AG04449 (cell line): Measurements from ENCODE around the gene CTAGE6.
A peak's percentile ranks its signal among the peaks of the same experiment; 100 is the strongest.
"Not testable (repeated sequence)": the region's sequence is repeated elsewhere in the genome, so short reads cannot be mapped to it uniquely, and the experiment has no call there.

Experiments
- CTCF ChIA-PET: fragments of 350-600 bp; formaldehyde crosslinking; extraction: SDS; loops from one replicate; lab custom pipeline; 2021; ENCODE audit warnings: antibody characterized with exemption; lab: Yijun Ruan, JAX
- POLR2A ChIA-PET: fragments of 400-600, 350-600 bp; formaldehyde crosslinking; extraction: SDS; loops from one replicate; lab custom pipeline; 2020; ENCODE audit warnings: antibody characterized with exemption, inconsistent platforms; lab: Yijun Ruan, JAX
- DNase-seq: peaks from one replicate; pipeline ENCODE4 v3.0.0-alpha.2; 2010; ENCODE audit warnings: low read depth, low spot score
- H3K4me3 ChIP-seq: 2 replicates; pipeline ENCODE4 v1.5.1; 2011; ENCODE audit warnings: low read depth, mild to moderate bottlenecking, control low read depth, low read length
- CTCF ChIP-seq: IDR thresholded peaks from one replicate; pipeline ENCODE4 v1.5.1; 2011; ENCODE audit warnings: mild to moderate bottlenecking, moderate library complexity, low read length, control low read depth, inconsistent platforms; ENCODE audit not compliant: insufficient read depth; ENCODE audit errors: missing control alignments

The CTAGE6 gene

DNA sequence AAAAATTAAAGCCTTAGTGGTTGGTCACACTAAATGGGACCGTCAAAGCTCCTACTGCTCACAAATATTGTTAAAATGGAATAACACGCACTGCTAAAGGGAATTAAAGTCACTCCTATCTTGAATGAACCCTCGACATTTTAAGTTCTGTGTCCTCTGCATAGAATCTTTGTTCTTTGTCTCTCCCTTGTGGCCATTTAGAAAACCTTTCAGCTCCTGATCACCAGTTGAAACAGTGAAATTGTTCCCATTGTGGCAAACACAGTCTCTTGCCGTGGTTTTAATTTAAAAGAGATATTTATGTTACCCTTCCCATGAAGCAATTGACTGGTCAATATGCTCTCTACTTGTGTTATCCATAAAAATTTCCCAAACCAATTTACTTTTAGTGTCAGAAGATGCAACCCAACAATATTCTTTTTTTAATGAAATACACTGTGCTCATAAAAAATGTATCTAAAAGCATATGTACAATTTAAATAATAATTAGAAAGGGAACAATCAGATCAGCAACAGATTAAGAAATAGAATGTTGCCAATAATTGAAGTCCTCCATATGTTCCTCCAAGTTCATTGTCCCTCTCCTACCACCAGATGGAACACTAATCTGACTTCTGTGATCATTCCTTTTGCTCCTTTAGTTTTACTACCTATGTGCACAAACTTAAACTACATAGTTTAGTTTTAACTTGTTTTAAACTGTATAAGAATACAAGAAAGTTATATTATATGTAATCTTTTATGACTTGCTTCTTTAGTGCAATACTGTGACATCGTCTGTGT lies 20.3 kb downstream of the CTAGE6 start:
- H3K4me3 ChIP-seq, DNase-seq, POLR2A ChIA-PET: not testable (repeated sequence)
- peak; percentile 49 for TF ChIP-seq CTCF
- CTCF ChIA-PET = interaction anchor here (0.8 to 4.1 kb wide), 14 partner anchors 9 to 391 kb away, joined by 3 to 25 read pairs (median 5); partner anchors contain the start of gene OR2A2

- H3K4me3 ChIP-seq = no peak overlapping the region
- CTCF ChIA-PET = interaction anchor here (0.6 to 4.1 kb wide), 9 partner anchors 8 to 393 kb away, joined by 3 to 25 read pairs (median 10); no protein-coding TSS in a partner anchor
- POLR2A ChIA-PET = interaction anchor here (0.6 kb wide), 1 partner anchor 289 kb away, joined by 3 read pairs; no protein-coding TSS in a partner anchor
- no peak for TF ChIP-seq CTCF
- DNase-seq = no peak
Measured at GRCh38 chr7:143735962-143736361, 21.5 kb downstream of the CTAGE6 start.

GRCh38 chr7:143733876-143734275 lies 23.6 kb downstream of the CTAGE6 start:
- CTCF ChIA-PET = interaction anchor here (0.9 to 4.1 kb wide), 2 partner anchors 294 to 394 kb away, joined by 5 to 25 read pairs; no protein-coding TSS in a partner anchor
- POLR2A ChIA-PET = no interaction called here

GRCh38 chr7:143728333-143728862 lies 29.1 kb downstream of the CTAGE6 start:
- no peak for DNase-seq
- ChIA-PET POLR2A (no interaction called here), CTCF (interaction anchor here (1.2 to 1.6 kb wide), 2 partner anchors 8 to 400 kb away, joined by 4 to 10 read pairs; no protein-coding TSS in a partner anchor)
- no peak for TF ChIP-seq CTCF
- H3K4me3 ChIP-seq = no peak overlapping the region

More at GRCh38 chr7:143733876-143734275, 23.6 kb downstream of the CTAGE6 start:
- DNase-seq = no peak
- no peak overlapping the region for H3K4me3 ChIP-seq
- TF ChIP-seq CTCF = no peak

GRCh38 chr7:143727561-143727960 lies 29.9 kb downstream of the CTAGE6 start:
- H3K4me3 ChIP-seq, POLR2A ChIA-PET, DNase-seq: not testable (repeated sequence)
- CTCF ChIA-PET = interaction anchor here (1.2 to 1.6 kb wide), 2 partner anchors 9 to 400 kb away, joined by 4 to 10 read pairs; no protein-coding TSS in a partner anchor

- CTCF ChIA-PET, DNase-seq, H3K4me3 ChIP-seq, POLR2A ChIA-PET: not testable (repeated sequence)
Measured at GRCh38 chr7:143726143-143726542, 31.4 kb downstream of the CTAGE6 start.

GRCh38 chr7:143720335-143720734 lies 37.2 kb downstream of the CTAGE6 start:
- CTCF ChIA-PET, POLR2A ChIA-PET, H3K4me3 ChIP-seq, DNase-seq: not testable (repeated sequence)

DNA sequence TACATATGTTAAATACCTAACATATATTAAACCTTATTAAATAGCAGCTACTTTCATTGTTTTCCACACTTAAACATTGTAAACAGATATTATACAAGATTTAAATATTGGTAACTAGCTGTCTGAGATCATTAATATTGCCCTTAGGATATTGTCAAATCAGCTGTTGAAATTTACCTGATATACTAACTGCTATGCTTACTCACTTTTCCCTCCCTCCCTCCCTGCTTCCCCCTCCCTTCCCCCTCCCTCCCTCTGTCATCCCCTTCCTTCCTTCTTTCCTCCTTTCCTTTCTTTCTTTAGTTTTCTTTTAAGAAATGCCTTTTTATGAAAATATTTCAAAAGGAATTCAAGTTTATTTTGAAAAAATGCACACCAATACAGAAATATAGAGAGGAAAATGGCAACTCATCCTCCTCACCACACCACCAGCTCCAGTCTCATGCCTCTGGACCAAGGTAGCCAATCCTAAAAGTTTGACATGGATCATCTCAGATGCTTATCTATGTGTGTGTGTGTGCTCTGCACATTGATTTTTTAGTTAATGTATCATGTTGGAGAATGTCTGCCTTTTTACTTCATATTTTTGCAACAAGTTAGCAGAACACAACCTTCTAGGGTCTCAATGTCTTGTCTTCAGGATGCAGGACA lies 41.8 kb downstream of the CTAGE6 start:
- POLR2A ChIA-PET, DNase-seq, CTCF ChIA-PET, H3K4me3 ChIP-seq: not testable (repeated sequence)

DNA sequence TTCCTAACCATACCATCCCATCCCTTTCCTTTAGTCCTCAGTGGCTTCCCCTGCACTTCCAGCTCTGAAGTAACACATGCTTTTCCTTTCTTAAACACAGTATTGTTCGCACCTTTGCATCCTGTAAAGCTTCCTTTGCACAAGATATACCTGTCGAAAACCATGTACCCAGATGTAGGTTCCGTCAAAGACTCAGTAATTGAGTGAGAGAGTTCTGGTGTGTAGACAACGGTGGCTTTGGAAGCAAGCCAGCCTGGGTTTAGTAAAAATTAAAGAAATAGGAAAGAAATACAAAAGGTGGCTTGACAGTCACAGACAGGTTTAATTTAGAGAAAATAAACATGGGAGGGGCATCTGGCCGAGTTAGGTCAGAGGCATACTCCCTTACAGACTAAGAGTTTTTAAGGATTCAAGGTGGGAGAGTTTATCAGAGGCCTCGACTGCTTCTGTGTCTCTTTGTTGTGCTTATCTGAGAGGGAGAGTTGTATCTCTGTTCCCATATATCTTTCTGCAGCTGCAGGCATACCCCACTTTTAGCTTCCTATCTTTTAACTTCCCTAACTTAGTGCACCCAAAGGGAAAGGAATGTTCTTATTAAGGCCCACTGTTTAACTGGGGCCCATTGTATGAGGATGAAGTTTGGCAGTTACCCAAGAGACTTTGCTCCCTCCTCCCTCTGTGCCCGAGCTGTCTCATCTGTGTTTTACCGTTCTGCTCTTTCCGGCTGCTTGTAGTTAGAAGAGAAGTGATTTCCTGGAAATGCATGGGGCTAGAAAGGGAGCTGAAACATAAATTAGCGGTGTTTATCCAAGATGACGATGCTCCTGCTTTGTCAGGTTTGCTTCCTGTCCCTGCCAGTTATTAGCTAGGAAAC lies 42.7 kb downstream of the CTAGE6 start:
- POLR2A ChIA-PET, DNase-seq, H3K4me3 ChIP-seq, CTCF ChIA-PET: not testable (repeated sequence)

DNA sequence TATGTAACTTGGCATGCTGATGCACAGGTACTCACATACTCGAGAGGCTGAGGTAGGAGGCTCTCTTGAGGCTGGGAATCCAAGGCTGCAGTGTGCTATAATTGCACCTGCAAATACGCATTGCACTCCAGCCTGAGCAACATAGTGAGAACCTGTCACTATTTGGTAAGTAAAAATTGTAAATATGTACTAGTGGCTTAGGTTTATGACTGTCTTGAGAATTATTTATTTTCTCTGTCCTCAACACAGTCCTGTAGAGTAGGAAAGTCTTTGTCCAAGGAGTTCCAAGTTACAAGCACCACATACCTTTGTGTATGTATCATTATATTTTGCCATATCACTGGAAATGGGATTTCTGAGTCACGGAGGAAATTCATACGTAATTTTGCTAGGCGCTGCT lies 45.1 kb downstream of the CTAGE6 start:
- DNase-seq, H3K4me3 ChIP-seq, CTCF ChIA-PET, POLR2A ChIA-PET: not testable (repeated sequence)
